Middle frontal gyrus (tissue), 1 donor: ENCODE results near the gene TNFAIP2.
"Not testable (repeated sequence)": the region's sequence is repeated elsewhere in the genome, so short reads cannot be mapped to it uniquely, and the experiment has no call there.

ENCODE experiments used
- DNase-seq: peaks from one replicate; pipeline ENCODE4 v3.0.0-alpha.2; 2015; ENCODE audit warnings: low spot score; ENCODE audit errors: extremely low spot score

The TNFAIP2 gene

DNA sequence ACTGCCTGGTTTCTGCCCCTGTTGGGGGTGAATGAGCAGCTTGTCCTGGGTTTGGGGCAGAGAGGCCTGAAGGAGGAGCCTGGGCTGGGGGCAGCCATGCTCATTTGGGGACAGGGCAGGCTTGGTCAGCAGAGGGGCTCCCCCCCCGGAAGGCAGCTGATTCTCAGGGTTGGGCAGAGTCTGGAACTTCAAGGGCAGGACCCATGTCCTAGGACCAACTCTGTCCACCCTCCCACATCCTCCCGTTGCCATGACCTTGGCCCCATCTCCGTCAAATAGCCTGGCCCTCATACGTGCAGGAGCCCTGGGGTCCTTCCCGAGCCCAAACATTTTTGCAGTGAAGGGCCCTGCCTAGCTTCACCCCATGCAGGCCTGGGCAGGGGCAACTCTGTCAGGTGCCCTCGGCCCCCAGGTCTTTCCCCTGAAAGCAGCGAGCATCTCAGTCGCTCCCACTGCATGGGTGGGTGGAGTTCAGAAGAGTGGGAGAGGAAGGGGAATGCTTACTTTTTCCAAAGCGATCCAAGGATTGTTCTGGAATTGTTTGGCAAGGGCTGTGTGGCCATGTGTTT is 32.6 kb downstream of the TNFAIP2 start:
- DNase-seq = no peak

DNA sequence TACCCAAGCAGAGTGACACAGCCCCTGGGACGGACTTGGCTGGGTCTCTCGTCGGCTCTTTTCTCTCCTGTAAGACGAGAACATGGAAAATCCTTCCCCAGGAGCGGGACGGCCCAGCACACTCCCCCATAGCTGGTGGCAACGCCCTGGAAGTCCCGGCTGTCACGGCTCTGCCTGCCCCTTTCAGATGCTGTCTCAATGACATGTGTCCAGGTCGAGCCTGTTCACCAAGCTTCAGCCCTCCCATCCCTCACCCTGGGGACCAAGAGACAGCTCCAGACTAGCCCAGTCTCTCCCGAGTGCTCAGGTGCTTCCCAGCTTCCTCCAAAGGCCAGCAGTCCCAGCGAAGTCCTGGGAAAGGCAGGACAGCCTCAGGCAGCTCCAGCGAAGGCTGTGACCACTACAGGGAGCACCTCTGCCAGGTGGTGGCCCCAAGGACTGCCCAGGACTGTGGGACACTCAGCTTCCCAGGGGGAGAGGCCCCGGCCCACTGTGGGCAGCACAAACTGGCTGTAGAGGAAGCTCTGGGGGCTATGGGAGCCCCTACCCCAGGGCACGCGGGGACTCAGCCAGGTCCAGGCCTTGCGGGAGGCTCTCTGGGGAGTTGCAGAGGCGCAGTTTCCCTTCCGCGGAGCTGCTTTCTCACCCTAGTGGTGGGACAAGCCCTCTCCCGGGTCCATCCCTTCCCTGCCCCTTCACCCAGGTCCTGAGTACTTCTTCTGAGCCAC is 33.6 kb downstream of the TNFAIP2 start:
- DNase-seq = no peak

DNA sequence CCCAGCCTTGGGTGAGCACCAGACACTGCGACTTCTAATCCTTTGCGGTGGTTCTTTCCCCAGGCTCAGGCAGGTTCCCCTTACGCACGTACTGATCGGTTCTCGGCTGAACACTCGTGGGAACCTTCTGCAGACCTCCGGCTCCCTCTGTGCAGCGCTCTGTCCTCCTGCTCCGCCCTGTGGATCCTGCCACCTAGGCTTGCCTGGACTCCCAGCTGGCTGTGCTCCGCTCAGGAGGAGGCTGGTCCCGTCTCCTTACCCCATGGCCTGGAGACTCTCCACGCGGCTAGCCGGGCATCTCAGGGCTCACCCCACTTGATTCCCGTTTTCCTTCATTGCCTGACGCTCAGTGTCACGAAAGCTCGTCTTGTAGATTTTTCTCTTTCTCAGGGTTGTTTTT is 34.7 kb downstream of the TNFAIP2 start:
- no peak for DNase-seq

DNA sequence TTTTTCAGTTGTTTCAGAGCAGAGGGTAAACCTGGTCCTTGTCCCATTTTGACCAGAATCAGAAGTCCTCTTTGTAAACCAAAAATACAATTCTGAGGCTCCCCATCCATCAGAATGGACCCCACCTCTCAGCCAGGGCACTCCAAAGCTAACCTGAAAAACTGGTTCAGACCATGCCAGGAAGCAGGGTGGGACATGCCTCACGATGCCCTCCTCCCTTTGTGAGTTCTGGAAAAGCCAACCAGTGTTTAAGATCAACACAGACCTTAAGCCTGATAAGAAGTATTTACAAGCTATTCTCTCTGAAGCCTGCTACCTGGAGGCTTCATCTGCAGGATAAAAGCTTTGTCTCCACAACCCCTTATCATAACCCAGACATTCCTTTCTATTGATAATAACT is 35.4 kb downstream of the TNFAIP2 start:
- DNase-seq = no peak

DNA sequence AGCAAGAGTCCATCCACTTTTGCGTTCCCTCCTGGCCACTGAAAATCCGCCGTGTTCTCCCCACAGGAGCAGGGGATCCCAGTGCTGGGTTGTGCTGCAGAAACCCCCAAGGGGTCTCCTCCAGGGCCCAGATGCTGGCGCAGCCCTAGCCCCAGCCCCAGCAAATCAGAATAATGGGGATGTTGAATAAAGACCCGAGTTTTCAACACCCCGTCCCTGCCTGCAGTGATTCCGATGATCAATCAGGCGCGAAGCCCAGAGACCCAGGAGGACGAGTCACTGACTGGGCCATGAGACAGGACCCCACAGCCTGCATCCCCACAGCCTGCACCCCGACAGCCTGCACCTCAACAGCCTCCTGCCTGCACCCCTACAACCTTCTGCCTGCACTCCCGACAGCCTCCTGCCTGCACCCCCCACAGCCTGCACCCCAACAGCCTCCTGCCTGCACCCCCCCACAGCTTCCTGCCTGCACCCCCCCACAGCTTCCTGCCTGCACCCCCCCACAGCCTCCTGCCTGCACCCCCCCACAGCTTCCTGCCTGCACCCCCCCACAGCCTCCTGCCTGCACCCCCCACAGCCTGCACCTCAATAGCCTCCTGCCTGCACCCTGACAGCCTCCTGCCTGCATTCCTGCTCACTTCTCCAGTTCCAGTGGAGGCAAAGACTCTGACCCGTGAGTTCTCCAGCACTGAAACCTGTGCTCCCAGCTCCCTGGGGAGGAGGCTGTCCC is 37.2 kb downstream of the TNFAIP2 start:
- DNase-seq = no peak

DNA sequence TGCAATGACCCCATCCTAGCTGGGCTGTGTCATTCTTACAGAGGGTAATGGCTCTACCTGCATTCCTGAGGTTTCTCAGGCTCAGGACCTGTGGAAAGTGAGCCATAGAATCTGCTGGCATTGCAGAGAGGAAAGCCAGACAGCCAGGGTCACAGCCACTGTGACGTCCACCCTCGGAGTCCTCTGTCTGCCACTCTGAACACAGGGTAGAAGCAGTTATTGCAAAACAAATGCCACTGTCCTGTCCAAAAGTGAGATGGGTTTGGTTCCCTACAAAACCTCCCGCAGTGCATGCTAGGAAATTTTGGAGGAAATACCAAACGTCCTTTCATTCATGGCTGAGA is 37.8 kb downstream of the TNFAIP2 start:
- no peak for DNase-seq

DNA sequence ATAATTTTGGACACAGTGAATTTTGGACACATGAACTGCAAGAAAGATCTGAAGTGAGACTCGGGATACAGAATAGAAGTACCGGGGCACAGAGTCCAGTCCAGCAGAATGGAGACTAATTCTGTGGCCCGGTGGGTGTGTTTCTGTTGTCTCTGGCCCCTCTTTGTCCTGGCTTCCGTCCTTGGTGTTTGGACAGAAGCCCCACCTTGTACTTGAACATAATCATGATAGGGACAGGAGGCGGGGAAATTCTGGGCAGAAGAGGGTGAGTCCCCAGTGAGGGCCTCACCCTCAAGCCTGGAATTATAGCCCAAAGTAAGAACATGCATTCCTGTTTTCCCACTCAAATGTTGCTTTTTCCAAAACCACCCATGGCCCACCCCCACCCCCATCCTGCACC is 39.9 kb downstream of the TNFAIP2 start:
- no peak for DNase-seq

DNA sequence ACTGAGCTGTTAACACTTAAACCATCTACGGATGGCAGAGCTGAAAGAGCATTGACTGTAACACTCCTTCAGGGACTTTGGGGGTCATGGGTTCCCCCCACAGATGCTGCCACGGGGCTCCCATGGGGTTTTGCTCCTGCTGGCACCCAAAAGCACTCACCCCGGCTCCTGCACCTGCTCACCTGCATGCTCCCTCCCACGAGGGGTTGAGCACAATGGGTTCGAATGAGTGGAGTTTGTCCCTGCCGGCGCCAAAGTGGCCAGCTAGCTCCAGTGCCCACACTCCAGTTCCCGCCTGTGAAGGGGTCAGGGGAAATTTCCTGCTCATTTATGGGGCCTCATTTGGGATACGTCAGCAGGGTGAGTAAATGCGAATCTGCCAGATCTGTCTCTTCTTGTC is 40.7 kb downstream of the TNFAIP2 start:
- no peak for DNase-seq

DNA sequence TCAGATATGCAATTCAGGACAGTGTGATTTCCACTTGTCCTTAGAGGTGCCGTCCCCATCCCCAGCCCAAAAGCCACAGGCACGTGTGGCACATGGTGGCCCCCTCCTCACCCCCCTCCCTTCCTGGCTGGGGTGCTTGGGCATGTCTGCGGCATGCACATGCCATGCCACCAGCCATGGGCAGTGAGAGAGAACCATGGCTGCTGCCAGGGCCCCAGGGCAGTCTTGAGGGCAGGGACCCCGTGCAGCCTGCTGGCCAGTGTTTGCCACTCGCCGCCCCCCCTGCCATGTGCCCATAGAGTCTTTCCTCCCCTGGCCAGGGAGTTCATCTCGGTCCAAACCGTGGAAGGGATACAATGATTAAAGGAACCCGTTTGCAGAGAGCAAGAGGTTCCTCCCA is 41.5 kb downstream of the TNFAIP2 start:
- DNase-seq = no peak

DNA sequence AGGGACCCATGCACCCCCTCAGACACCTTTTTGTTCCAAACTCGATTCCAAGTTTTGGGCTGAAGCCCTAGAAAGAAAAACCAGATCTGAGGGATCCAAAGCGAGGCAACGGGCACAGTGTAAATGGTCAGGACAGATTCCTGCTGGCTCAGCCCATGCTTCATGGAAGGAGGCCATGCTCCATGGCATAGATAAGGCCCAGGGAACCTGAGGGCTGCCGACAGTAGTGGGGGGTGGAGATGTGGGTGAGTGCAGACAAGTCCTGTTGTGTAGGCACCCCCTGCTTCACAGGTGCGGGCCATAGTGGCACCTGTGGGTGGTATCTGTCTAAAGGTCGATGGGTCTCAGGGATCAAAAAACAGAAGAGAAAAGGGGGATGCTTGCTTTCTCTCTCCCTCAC is 42.1 kb downstream of the TNFAIP2 start:
- DNase-seq = no peak

DNA sequence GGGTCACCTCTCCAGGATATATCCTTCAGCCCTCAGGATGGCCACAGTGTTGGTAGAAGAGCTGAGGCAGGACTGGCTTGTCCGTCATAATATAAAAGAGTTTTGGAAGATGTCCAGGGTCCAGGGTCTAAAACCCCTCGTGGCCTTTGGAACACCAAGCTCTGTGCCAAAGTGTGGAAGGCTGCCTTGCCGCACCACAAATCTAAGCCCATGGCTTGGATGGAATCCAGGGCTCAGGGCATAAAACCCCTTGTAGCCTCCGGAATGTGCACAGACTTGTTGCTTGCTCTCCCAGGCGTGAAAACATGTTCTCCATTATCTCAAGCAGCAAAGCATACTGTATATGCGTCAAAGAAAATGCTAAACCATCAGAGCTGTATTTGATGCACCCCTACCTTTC is 46.7 kb downstream of the TNFAIP2 start:
- DNase-seq = no peak

DNA sequence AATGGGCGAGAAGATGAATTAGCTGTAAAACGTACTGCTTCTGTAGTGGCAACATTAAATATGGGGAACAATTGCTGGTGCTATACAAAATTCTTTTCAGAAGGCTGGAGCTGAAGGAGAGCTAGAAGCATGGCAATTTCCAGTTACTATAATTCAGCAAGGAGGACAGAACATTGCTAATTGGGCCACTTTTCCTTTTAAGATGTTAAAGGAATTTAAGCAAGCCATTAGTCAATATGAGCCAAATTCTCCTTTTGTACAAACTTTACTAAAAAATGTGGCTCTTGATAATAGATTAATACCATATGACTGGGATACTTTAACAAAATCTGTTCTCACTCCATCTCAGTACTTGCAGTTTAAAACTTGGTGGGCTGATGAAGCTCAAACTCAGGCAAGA is 47.9 kb downstream of the TNFAIP2 start:
- DNase-seq = not testable (repeated sequence)

DNA sequence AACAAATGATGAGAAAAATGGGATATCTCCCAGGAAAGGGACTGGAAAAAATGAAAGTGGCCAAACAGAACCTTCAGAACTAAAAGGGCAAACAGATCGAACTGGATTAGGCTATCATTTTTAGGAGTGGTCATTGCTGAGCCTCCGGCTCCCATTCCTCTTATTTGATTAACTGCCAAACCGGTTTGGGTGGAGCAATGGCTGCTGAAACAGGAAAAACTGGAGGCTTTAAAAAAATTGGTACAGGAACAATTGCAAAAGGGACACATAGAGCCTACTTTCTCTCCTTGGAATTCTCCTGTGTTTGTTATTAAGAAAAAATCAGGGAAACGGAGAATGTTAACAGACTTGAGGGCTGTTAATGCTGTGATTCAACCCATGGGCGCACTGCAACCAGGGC is 49.7 kb downstream of the TNFAIP2 start:
- no peak for DNase-seq

DNA sequence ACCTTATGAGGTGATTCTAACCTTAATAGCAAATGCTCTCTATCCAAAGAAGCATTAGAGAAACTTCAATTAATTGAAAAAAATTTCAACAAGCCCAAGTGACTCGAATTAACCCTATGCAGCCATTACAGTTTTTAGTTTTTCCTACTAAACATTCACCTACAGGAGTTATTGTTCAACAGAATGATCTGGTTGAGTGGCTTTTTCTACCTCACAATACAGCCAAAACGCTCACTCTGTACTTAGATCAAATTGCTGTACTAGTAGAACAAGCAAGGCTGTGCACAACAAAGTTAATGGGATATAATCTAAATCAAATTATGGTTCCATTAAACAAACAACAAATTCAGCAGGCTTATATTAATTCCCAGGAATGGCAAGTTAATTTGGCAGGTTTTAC is 50.6 kb downstream of the TNFAIP2 start:
- DNase-seq = not testable (repeated sequence)

DNA sequence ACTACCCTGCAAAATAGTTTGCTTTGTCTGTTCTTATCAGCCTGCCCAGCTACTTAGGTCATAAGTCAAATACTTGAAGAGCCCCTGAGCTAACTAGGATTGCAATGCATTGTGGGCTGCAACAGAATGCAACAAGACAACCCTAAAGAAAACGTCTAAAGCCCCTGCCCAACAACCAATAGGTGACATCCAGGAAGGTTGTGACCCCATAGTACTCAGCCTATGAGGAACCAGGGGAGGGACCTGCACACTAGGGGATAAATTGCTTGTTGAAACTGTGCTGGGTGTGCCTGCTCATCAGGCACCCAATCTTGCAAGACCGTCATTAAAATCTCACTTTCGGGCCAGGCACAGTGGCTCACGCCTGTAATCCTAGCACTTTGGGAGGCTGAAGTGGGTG is 52.9 kb downstream of the TNFAIP2 start:
- not testable (repeated sequence) for DNase-seq

DNA sequence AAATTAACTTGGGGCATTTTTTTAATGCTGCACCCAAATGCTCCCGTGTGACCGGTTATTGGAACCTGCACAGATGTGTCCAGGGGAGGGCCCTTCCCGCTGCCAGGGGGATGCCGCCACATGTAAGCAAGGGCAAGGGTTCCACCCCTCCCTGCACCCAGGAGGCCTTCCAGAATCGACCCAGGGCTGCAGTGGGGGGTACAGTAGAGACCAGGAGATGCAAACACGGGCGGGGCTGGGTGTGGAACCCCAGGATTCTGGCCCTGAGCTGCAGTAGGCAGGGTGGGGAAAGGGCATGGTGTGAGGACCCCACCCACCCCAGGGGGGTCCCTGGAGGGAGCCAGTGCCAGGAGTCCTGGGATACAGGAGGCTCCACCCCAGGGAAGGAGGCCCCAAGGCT is 54.1 kb downstream of the TNFAIP2 start:
- DNase-seq = no peak

DNA sequence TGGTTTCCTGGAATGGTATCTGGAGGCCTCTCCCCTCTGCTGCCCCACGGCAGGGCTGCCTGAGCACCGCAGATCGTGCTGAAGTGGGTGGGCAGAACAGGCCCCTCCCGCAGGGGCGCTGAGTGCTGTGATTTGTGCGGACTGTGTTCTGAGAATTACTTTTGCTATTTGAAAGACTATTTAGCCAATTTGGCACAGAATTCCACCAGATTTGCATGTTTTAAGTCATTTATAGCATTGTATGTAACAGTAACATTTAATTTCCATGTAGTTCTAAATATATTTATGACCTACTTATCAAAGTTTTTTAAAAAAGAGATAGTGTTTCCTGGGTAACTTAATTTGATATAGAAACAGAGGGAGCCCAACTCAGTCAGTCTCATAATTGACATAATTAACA is 55.3 kb downstream of the TNFAIP2 start:
- no peak for DNase-seq

DNA sequence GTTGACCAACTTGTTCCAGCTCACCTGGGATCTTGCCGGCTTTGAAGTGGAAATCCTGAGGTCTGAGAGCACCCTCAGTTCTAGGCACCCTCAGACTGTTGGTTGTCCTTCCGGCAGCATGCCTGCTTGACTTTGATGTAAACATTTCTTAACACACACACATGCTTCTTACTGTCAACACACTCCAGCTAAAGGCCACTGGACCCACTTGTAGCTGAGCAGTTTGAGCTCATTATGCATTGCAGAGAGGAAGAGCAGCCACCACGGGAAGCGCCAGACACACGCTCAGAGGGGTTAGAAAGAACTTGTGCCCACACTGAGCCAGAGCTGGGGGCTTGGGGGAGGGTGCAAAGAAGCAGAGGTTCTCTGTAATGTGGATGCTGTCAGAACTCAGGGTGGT is 55.8 kb downstream of the TNFAIP2 start:
- DNase-seq = no peak

DNA sequence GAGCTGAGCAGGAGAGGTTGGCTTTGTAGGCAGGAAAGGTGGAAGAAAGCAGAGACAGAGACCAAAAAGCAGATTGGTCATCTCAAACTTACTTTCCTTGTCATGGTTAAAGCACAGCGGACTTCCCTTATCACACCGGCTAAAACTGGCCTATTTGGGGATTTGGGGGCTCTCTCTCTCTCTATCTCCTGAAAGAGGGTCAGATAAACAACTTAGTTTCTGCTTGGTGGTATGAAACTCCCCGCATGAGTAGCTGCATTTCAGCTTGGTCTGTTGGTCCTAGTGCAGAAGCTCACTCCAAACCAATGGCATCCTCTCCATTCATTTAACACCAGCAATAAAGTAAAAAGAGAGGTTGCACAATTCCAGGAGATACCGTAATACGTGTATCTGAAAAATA is 57.1 kb downstream of the TNFAIP2 start:
- no peak for DNase-seq

DNA sequence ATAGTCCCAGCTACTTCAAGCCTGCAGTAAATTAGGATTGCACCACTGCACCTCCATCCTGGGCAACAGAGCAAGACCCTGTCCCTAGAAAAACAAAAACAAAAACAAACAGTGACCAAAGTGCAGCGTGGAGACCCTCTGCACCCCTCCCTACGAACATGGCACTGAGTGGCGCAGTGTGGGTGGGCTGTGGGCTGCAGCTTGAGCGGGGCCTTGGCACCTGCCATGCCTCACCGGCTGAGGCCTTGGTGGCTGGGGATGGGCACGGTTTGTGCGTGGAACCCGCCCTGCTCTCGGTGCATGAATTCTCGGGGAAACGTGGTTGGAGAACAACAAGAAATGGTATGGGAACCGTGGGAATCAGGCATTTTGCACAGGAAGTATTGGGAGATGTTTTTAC is 60.8 kb downstream of the TNFAIP2 start:
- DNase-seq = no peak

DNA sequence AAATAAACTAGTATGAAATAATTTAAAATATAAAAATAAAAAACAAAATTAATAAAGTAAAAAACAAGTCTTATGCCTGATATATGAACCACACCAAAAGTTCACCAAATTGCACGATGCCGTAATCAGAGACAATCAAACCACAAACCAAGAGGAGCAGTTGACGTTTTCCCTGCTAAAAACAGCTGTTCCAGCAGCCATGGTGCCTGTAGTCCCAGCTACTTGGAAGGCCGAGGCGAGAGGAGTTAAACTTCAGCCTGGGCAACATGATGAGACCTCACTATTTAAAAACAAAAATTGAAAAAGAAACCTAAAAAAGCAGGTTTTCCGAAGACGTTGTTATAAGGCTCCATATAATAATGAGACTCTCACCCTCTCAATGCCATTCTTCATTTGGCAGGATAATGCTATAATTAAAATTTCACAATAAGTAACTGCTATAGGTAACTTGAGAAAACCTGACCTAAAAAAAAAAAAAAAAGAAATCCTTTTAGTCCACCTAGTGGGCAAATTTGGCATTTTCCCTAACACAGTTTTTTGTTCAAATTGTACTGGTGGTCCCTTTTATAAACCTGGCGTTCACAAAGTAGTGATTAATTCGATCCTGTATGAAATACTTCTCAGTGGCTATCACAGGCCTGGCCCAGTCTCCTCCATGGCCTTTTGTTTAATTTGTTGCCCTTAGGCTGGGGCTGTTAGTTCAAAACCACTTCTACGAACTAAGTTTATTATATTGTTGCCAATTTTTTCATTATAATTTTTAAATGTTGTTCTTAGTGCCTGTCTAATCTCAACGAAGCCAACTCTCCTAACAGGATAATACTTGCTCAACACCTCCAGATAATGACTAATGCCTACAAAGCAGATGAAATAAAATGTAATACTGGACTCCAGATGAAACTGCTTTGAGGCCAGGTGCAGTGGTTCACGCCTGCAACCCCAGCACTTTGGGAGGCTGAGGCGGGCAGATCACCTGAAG is 62.1 kb downstream of the TNFAIP2 start:
- no peak for DNase-seq
